H1 (cell line): ENCODE results near the gene SENP3.

Source experiments
- CREB1 ChIP-seq: IDR thresholded peaks from 2 replicates; pipeline ENCODE4 v1.6.1; 2012; ENCODE audit warnings: inconsistent platforms
- CTCF ChIP-seq, 3 experiments: IDR thresholded peaks; 1 replicate in 2 of 3; 2 replicates in 1 of 3; pipeline versions ENCODE4 v1.5.1 to v1.6.1; 2011; ENCODE audit warnings: low read length in 3 of 3, mild to moderate bottlenecking in 3 of 3, inconsistent platforms in 2 of 3, low read depth in 1 of 3, moderate library complexity in 1 of 3; ENCODE audit not compliant: insufficient read depth in 1 of 3; ENCODE audit errors: control extremely low read depth in 1 of 3
- EP300 ChIP-seq, 2 experiments: IDR thresholded peaks; 1 replicate in 1 of 2; 2 replicates in 1 of 2; pipeline ENCODE4 v1.6.1; 2011 to 2012; ENCODE audit warnings: low read depth in 2 of 2, low read length in 2 of 2, mild to moderate bottlenecking in 2 of 2, borderline replicate concordance in 1 of 2, inconsistent platforms in 1 of 2, moderate library complexity in 1 of 2
- MAX ChIP-seq: IDR thresholded peaks from 2 replicates; pipeline ENCODE4 v1.6.1; 2012; ENCODE audit warnings: inconsistent platforms

- TF ChIP-seq CTCF (IDR thresholded peaks at IDR 0.05; ENCODE audit: control extremely low read depth in 1 of 3, insufficient read depth in 1 of 3, low read depth in 1 of 3, low read length in 3 of 3) = no peak
- no peak for TF ChIP-seq MAX
- TF ChIP-seq CREB1 = no peak
- TF ChIP-seq EP300 (IDR thresholded peaks at IDR 0.05; ENCODE audit: borderline replicate concordance in 1 of 2, low read depth in 2 of 2, low read length in 2 of 2) = no peak
Measured at GRCh38 chr17:7574176-7574953, 12.6 kb downstream of the SENP3 start.
